ENCODE measurements around the gene CTNNBL1.
"Not testable (repeated sequence)": the region's sequence is repeated elsewhere in the genome, so short reads cannot be mapped to it uniquely, and the experiment has no call there.

CTNNBL1 gene

DNA sequence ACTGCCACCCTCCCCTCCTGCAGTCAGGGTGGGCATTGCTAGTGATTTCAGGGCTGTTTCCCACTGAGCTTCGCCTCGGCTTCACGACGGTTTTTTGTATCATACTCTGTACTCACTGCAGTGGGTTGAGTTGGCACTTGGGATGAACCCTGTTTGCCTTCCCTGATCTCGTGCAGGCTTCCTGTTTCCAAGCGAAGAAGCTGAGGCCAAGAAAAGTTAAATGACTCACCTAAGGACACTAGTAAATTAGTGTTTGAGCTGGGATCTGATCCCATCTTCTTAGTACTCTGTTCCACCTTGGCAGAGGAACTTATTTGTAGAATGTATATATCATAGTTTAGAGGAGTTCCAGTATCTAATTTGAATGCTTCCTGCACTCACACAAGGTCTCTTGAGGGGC lies 158.8 kb downstream of the CTNNBL1 start:
- DNase-seq (ENCODE audit: low read depth, low spot score) = no peak

DNA sequence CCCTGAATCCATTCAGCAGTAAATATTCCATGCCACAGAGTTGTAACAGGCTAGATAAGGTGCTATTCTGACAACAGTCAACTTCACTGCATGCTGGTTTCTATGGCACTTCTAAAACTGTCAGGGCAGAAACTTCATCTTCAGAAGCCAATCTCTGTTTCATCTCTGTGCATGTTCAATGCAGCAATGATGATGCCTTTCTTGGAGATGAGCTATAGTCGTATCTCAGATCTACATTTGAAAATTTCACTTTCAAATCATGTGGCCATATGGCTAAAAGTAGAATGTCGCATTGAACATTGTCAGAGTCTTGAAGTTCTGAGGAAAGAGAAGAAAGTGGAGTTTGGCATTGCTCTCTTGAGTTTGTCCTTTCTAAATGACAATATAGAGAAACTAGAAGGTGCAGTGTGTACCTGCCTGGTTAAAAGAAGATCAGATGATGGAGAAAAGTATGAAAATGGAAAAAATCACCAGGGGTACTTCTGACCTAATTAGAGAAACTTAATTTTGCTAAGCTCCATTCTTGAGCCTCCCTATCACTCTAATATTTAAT lies 160.1 kb downstream of the CTNNBL1 start:
- DNase-seq (ENCODE audit: low read depth, low spot score) = no peak

DNA sequence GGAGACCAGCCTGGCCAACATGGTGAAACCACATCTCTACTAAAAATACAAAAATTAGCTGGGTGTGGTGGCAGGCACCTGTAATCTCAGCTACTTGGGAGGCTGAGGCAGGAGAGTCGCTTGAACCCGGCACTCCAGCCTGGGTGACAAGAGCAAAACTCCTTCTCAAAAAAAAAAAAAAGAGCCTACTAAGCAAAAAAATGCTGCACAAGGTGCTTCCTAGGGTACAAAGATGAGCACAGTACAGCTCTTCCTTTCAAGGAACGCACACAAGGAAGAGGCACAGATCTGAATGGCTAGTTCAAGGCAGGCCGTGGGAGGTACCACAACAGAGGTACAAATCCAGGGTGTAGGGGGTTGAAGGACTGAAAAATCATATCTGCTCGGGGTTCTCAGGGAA lies 162.2 kb downstream of the CTNNBL1 start:
- not testable (repeated sequence) for DNase-seq (ENCODE audit: low read depth, low spot score)

DNA sequence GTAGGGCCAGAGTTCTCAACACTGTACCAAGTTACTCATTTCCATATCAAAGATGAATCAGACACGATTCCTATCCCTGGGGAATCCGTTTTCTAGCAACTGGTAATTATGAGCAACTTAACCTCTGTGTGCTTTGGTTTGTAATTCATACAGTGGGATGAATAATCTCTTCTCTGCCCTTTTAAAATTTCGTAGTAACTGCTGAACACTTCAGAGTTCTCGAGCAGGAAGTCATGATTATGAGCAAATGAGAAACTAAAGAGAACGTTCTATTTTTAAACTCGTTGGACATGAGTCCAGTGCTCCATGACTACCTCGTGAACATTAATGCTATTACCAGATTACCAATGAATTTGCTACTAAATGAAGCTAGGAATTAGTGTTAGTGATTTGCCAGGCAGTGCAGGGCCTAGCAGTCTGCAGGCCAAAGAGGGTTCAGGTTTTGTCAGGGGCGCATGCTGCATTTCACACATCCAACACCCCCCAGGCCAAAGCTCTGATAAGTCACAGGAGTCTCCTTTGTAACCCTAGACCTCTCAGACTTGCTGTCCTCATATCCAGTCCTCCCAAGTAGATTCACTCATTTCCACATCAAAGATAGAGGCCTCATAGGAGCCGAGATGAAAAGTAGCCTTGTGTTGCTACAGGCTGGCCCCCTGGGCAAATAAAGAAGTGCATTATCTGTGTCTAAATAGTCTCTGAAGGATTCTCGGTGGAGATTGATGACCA lies 163.3 kb downstream of the CTNNBL1 start:
- DNase-seq (ENCODE audit: low read depth, low spot score) = no peak

DNA sequence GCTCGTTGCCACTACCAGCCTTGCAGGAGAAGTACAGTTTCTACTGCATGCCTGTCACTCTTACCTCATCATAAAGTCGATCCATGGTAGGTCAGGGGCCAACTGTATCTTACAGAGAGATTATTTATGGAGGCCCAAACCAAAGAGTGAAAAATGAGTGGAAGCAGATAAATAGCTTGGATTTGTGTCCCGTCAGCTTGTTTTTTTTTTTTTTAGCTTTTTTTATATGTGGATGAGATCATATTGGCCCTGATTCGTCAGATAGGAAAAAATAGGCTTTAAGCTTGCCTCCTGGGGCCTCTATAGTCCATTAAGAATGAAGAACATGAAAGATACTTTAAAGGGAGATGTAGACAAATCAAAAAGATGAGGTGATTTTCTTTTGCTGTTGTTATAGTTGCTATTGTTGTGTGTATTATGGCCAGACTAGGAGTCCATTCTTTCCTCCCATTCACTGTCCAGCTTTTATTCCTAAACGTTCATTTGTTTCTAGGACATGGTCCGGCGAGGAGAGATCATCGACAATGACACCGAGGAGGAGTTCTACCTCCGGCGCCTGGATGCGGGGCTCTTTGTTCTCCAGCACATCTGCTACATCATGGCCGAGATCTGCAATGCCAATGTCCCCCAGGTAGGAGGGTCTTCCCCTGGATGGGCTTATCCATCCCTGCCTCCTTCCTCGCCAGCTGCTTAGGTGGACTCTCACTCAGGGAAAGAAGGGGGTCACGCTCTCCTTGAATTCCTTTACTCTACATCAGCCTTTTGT lies 165.8 kb downstream of the CTNNBL1 start:
- DNase-seq (ENCODE audit: low read depth, low spot score) = no peak

DNA sequence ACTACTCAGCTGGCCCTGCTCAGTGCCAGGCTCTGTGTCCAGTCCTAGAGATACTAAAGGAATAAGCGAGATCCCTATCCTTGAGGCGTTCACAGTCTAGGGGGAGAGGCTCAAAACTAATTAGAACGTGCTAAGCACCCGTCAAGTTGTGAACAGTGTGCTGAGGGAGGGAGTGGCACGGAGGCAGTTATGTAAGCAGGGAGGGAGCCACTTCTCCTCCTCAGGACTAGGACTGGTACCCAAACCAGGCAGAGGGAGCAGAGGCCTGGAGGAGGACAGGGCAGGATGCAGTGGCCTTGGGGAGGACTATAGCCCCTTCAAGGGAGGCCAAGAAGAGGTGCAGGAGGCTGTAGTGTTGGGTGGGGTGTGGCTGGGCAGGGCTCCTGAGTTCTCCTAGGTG lies 169.5 kb downstream of the CTNNBL1 start:
- no peak for DNase-seq (ENCODE audit: low read depth, low spot score)

DNA sequence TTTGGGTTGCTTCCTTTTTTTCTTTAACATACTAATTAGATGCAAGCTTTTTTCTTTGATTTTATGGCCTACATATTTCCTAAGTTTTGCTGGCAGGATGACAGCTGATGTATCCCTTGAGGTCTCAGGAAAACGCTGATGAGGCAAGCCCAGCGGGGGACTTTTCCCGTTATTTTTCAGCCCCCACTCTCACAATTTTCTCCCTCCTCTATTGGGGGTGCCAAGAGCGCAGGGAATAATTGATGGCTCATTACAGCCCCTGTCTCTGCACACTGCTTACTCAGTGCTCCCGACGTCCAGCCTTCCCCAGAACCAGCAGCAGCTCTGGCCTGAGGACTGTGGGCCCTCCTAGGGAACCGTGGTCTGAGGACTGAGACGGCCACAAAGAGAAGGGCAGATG lies 170.5 kb downstream of the CTNNBL1 start:
- no peak for DNase-seq (ENCODE audit: low read depth, low spot score)

DNA sequence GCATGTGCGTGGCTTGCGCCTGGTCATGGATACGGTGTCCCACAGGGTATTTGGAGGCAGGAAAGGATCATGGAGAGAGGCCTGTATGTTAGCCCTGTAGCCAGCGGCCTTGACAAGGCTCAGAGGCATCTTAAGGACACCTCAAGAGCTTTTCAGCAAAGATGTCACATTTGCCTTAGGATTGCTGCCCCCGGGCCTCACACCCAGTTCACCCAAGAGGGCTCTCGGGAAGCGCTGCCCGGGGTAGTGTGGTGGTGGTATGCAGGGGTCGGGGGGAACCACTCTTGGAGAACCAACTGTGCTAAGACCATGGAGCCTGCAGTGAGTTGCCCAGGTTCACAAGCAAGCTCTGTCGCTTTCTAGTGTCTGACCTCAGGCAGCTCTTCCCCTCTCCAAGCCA lies 172.2 kb downstream of the CTNNBL1 start:
- no peak for DNase-seq (ENCODE audit: low read depth, low spot score)

DNA sequence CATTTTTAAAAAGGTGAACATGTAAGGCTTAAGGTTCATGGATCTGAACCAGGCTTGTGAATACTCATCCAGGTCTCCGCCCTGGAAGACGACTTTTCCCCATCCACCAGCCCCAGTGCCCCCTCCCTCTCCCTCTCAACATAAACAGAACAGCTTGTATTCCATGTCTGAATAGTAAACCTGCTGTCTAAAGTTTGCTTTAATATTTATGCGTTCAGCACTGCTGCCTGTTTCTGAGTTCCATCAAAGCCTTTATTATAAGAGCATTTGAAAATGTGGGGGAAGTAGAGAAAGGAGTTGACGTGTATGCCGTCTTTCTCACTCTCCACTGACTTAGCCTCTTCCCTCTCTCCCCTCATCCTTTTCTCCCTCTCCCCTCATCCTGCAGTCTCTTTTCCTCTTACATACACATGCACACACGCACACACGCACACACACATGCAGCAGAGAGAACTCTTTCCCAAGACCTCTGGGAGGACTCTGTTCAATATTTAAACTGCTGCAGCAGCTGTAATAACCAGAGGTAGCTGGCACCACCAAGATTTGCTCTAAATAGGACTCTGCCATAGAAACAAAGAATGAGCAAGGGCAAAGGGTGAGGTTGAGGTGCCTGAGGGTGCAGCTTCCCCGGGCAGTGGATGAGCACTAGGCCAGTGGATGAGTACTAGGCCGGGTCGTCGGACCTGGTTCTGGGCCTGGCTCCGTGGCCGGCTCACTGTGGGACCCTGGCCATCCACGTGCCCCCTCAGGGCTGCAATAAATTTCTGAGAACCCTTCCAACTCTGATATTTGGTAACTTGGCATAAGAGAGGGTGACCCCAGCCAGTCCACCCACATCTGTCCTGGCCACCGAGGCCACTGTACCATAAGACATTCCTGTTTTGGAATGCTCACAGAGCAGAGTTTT lies 173.7 kb downstream of the CTNNBL1 start:
- no peak for DNase-seq (ENCODE audit: low read depth, low spot score)

DNA sequence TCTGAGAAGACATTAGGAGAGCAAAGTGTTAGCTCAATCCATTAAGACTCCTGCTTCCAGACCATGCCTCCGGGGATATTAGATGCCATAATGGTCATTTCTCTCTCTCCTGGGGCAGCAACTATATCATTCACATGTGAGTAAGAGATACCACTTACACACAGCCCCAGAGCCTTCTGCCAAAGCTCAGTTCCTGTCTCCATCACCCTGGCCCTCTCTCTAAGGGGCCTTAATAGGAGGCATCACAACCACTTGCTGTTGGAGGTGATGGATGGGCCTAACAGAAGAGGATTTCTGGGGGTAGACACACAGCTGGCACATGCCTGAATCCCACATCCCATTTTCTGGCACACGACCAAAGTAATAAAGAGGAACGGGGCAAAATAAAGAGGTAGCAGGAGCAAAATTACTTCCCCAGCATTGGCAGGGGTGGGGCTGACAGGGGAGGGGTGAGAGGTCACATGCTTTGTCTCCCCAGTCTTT lies 175.1 kb downstream of the CTNNBL1 start:
- DNase-seq (ENCODE audit: low read depth, low spot score) = no peak

DNA sequence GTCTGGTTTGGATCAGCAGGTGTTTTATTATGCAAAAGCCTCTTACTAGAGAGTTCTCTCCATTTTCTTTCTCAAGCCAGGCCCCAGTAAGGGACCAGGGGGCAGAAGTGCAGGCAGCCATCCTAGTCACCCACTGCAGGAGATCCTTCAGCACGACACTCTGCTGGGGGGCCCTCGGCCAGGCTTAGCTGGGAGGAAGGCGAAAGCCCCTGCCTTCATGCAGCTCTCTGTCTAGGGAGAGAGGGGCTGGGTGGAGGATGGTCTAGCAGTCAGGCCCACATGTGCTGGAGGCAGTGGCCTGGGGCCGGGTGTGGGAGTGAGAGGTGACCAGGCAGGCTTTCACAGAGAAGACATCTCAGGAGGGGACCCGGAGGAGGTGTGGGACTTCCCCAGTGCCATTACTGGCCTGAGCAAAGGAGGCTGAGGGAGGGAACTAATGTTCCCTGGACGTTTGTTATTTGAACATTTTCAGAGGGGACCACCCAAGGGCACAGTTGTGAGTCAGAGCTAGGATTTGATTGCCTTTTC lies 175.6 kb downstream of the CTNNBL1 start:
- no peak for DNase-seq (ENCODE audit: low read depth, low spot score)

DNA sequence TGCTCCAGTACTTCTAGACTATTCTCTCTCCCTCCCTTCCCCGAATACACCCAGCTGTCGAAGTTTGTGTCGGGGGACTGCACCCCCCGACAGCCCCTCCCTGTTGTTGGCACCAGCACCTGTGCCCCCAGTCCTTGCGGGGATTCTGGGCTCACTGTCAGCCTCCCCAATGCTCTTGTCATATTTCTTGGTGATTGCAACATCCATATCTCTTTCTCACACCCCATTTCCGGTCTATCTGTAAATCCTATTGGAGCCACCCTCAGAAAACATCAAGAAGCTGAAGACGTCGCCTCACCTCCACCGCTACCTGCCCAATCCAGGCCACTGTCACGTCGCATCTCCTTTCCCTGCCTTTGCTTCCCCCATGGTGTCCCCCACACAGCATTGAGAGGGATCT lies 176.5 kb downstream of the CTNNBL1 start:
- no peak for DNase-seq (ENCODE audit: low read depth, low spot score)

DNA sequence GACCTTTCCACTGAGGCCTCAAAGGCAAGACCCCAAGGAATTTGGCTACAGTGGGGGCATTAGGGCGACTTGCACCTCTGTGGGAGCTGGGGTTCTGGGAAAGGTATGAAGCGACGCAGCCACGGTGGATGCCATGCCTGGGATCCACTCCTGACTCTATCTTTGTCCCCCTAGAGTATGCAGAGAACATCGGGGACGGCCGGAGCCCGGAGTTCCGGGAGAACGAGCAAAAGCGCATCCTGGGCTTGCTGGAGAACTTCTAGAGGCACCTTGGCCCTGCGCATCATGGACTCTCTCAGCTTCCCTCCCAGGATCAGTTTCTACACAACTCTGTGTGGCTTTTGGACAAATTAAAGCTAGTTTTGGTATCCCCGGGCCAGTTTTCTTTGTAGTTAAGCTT lies 177.9 kb downstream of the CTNNBL1 start:
- no peak for DNase-seq (ENCODE audit: low read depth, low spot score)

DNA sequence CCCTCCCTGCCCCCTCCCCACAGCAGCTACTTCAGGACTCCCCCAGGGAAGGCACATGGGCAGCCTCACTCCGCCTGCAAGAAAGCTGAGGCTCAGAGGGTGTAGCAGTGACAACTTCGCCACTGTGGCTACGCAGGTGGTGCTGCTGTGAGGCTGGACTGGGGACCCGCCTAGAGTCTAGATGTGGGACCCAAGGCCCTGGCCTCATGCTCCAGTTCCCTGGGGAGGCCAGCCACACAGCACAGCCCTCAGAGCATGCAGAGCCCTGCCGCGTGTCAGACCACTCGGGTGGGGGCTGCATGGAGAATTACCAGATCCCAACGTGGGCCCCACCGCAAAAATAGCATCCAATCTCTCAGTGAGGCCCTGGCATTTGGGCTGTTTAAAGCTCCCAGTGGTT lies 178.3 kb downstream of the CTNNBL1 start:
- DNase-seq (ENCODE audit: low read depth, low spot score) = no peak

DNA sequence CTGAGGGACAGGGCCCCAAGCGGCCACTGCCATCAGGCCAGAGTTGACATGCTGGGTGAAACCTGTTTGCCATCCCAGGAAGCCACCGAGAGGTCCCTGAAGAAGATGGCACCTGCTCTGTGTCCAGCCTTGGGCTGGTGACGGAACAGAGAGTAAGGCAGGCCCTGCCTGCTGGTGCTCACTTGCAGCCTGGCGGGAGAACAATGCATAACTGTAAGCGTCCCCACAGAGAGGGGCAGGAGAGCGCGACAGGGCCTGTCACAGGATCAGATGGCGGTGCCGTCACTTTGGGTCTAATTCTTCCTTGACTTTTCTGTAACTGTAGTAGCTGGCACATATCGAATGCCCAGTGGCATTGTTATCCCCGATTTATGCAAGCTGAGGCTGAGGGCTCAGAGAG lies 180.1 kb downstream of the CTNNBL1 start:
- no peak for DNase-seq (ENCODE audit: low read depth, low spot score)

DNA sequence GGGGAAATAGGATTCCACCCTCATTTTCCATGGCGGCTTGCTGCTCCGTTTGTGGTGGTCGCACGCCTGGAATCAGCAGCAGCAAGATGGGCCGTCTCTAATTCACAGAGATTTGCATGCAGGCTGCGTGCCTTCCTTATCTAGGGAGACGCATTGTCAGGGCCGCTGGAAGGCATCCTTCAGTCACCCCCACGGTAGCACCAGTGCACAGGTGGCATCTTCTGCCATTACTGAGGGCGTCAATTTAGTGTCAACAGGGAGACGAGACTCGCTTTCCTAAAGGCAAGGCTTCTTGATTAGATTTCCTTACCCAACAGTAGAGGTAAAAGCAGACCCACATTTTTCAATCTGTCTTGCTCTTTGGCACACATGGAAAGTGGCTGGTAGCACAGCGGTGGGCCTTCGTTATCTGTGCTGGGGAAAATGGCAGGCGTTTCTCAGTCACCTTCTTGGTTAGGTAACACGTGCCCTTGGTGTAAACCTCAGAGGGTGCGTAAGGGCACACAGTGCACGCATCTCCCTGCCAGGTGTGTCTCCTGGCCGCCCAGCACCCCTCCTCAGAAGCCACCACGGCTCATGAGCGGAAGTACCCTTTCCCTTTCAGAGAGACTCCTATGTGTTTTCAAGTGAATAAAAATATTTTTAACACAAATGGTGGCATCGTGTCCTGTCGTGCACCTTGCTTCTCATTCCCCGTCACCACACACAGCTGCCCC lies 181.8 kb downstream of the CTNNBL1 start:
- no peak for DNase-seq (ENCODE audit: low read depth, low spot score)

DNA sequence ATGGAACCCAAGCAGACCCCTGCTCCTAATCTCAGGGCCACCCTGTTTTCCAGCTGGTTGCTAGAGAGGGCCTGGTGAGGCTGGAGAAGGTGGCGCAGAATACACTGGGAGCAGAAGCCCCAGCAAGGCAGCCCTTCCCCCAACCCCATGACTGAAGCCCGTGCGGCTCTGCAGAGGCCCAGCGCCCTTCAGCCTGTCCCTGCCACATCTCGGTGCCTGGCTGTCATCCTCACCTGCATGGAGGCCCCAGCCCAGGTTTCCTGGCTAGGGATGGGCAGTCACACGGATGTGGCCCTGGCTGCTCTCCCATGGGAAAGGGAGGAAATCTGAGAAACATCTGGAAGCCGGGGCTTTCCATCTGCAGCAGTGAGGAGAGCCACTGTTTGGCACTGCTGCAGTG lies 183.0 kb downstream of the CTNNBL1 start:
- no peak for DNase-seq (ENCODE audit: low read depth, low spot score)

DNA sequence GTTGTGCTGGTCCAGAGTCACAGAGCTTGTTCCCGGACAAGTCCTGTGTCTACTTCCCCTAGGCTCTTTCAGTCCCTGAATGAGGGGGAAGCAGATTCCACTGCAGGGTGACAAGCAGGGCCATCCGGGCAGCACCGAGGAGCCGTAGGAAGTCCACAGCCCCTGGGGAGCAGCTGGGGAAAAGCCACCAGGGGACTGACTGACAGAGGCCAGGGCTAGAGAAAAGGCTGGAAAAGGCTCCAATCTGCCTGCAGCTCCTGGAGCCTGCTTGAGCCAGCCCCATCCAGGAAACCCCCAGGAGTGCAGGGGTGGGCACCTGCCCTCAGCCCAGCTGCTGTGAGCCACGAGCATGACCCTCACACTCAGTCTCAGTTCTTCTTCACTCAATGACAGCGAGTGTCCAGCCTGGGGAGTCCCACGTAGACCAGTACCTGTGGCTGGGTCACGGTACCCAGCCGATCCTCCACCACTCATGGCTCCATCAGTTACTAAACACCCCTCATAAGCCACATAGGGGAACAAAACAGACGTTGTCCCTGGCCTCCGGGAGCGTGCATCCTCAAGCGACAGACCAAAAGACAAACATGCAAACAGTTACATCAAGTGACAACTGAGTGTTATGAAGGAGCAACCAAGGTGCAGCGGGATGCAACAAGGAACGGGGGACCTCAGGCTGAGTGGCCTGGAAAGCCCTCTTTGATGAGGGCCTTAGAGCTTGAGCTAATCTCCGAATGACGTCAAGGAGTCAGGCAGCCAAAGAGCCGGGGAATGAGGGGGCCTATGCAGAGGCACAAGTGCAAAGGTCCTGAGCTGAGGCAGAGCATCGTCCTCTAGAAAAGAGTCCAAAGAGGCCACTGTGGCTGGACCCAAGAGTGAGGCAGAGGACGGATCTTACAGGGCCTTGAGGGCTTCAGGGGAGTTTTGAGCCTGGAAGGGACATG lies 184.3 kb downstream of the CTNNBL1 start:
- DNase-seq (ENCODE audit: low read depth, low spot score) = no peak

DNA sequence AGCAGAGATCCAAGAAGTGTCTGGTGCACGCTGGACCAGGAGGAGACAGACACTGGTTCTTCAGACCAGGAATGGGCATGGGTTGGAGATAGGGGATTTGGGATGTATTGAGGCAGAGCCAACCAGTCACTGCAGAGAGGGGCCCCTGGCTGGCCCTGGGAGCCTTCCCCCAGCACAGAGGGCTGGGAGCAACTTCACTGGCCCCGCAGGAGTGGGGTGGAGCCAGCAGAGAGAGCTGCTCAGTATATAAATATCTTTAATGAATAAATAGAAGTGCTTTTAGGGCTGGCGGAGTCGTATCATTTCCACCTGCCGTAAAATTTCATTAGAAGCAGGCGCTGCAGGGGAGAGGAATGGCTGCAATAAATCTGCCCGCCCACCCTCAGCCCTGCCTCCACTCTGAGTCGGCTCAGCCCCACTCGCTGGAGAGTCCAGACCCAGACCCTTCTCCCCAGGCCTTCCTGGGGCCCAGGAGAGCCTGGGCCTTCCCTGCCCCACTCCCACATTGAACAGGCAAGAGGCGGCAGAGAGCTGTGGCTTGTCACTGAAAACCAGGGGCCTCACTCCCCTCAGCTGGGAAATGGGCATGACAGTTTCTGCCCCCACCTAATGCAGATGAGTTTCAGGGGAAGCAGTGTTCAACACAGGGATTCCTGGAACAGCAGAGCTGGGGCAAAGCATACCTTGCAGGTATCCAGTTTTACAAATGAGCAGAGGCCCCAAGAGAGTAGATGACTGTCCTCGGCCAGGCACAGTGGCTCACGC lies 185.2 kb downstream of the CTNNBL1 start:
- DNase-seq (ENCODE audit: low read depth, low spot score) = no peak
